Right kidney (tissue), 9 donors: Measurements from ENCODE around the gene AIF1.

Source experiments
- DNase-seq: peaks from one replicate; pipeline ENCODE4 v3.0.0-alpha.2; 2016
- long read RNA-seq, 8 donors: transcript quantifications; one replicate each; lab custom pipeline, GENCODE V29; 2026

The AIF1 gene
- long read RNA-seq, donor 1, transcript AIF1-202 (3 exons, 524 nt) = minor isoform, 7 of 113 reads
- long read RNA-seq, donor 1, transcript AIF1-203 (6 exons, 711 nt) = major isoform, 42 of 113 reads
- long read RNA-seq, donor 1, transcript AIF1-201 (6 exons, 607 nt) = minor isoform, 6 of 113 reads
- long read RNA-seq, donor 1, partial matches to known transcripts = 51 of 113 reads
- long read RNA-seq, donor 1, other reads (novel, unspliced or antisense) = 5 of 113 reads
- long read RNA-seq, donor 2, transcript AIF1-203 (6 exons, 711 nt) = major isoform, 17 of 60 reads
- long read RNA-seq, donor 2, transcript AIF1-201 (6 exons, 607 nt) = minor isoform, 8 of 60 reads
- long read RNA-seq, donor 2, partial matches to known transcripts = 26 of 60 reads
- long read RNA-seq, donor 2, other reads (novel, unspliced or antisense) = 7 of 60 reads
- long read RNA-seq, donor 3, transcript AIF1-201 (6 exons, 607 nt) = minor isoform, 5 of 57 reads
- long read RNA-seq, donor 3, transcript AIF1-203 (6 exons, 711 nt) = major isoform, 19 of 57 reads
- long read RNA-seq, donor 3, partial matches to known transcripts = 31 of 57 reads
- long read RNA-seq, donor 3, other reads (novel, unspliced or antisense) = 0 of 57 reads
- long read RNA-seq, donor 4, transcript AIF1-201 (6 exons, 607 nt) = minor isoform, 17 of 111 reads
- long read RNA-seq, donor 4, transcript AIF1-203 (6 exons, 711 nt) = major isoform, 39 of 111 reads
- long read RNA-seq, donor 4, partial matches to known transcripts = 45 of 111 reads
- long read RNA-seq, donor 4, other reads (novel, unspliced or antisense) = 7 of 111 reads
- long read RNA-seq, donor 5, transcript AIF1-201 (6 exons, 607 nt) = minor isoform, 8 of 75 reads
- long read RNA-seq, donor 5, transcript AIF1-203 (6 exons, 711 nt) = major isoform, 31 of 75 reads
- long read RNA-seq, donor 5, partial matches to known transcripts = 26 of 75 reads
- long read RNA-seq, donor 5, other reads (novel, unspliced or antisense) = 5 of 75 reads
- long read RNA-seq, donor 6, transcript AIF1-203 (6 exons, 711 nt) = major isoform, 41 of 101 reads
- long read RNA-seq, donor 6, transcript AIF1-201 (6 exons, 607 nt) = minor isoform, 10 of 101 reads
- long read RNA-seq, donor 6, partial matches to known transcripts = 47 of 101 reads
- long read RNA-seq, donor 6, other reads (novel, unspliced or antisense) = 0 of 101 reads
- long read RNA-seq, donor 7, transcript AIF1-203 (6 exons, 711 nt) = major isoform, 31 of 78 reads
- long read RNA-seq, donor 7, transcript AIF1-201 (6 exons, 607 nt) = minor isoform, 8 of 78 reads
- long read RNA-seq, donor 7, transcript AIF1-202 (3 exons, 524 nt) = minor isoform, 5 of 78 reads
- long read RNA-seq, donor 7, partial matches to known transcripts = 28 of 78 reads
- long read RNA-seq, donor 7, other reads (novel, unspliced or antisense) = 6 of 78 reads
- long read RNA-seq, donor 8, transcript AIF1-201 (6 exons, 607 nt) = minor isoform, 6 of 73 reads
- long read RNA-seq, donor 8, transcript AIF1-203 (6 exons, 711 nt) = major isoform, 34 of 73 reads
- long read RNA-seq, donor 8, transcript AIF1-202 (3 exons, 524 nt) = minor isoform, 9 of 73 reads
- long read RNA-seq, donor 8, partial matches to known transcripts = 23 of 73 reads
- long read RNA-seq, donor 8, other reads (novel, unspliced or antisense) = 0 of 73 reads

GRCh38 chr6:31614684-31615578, at the start of gene AIF1:
TSS of gene AIF1 (plus strand) at chr6:31615234. CDS start at chr6:31615330, 96 bp downstream.
- no peak for DNase-seq

GRCh38 chr6:31567531-31568370, 47.3 kb upstream of the AIF1 start:
- DNase-seq = no peak

- no peak for DNase-seq
Observed at GRCh38 chr6:31568537-31568961, 46.5 kb upstream of the AIF1 start.

- DNase-seq = no peak
Observed at GRCh38 chr6:31569861-31570536, 45.0 kb upstream of the AIF1 start.

- DNase-seq = no peak
Observed at GRCh38 chr6:31572041-31572911, 42.8 kb upstream of the AIF1 start, which contains the start of gene LTA. TSS of gene LTA (plus strand) at chr6:31572289. CDS start at chr6:31572743, 454 bp downstream.

- no peak for DNase-seq
Observed at GRCh38 chr6:31573239-31574105, 41.6 kb upstream of the AIF1 start.

- no peak for DNase-seq
Observed at GRCh38 chr6:31574106-31575061, 40.6 kb upstream of the AIF1 start.

GRCh38 chr6:31575335-31575901, 39.6 kb upstream of the AIF1 start, which contains the start of gene TNF:
TSS of gene TNF (plus strand) at chr6:31575565. CDS start at chr6:31575742, 177 bp downstream.
- no peak for DNase-seq

- no peak for DNase-seq
Observed at GRCh38 chr6:31575952-31576685, 38.9 kb upstream of the AIF1 start.

- DNase-seq = no peak
Observed at GRCh38 chr6:31576897-31577578, 38.0 kb upstream of the AIF1 start.

GRCh38 chr6:31577579-31577966, 37.5 kb upstream of the AIF1 start:
- DNase-seq = no peak

- no peak for DNase-seq
Observed at GRCh38 chr6:31578184-31579118, 36.6 kb upstream of the AIF1 start.

- no peak for DNase-seq
Observed at GRCh38 chr6:31579119-31579505, 35.9 kb upstream of the AIF1 start.
